Fibroblast of skin of right biceps (primary cell): ENCODE measurements around the gene PRR29.
"Not testable (repeated sequence)": the region's sequence is repeated elsewhere in the genome, so short reads cannot be mapped to it uniquely, and the experiment has no call there.

Experiments used
- DNase-seq: peaks from one replicate; pipeline ENCODE4 v3.0.0-alpha.2; 2013

The PRR29 gene

DNA sequence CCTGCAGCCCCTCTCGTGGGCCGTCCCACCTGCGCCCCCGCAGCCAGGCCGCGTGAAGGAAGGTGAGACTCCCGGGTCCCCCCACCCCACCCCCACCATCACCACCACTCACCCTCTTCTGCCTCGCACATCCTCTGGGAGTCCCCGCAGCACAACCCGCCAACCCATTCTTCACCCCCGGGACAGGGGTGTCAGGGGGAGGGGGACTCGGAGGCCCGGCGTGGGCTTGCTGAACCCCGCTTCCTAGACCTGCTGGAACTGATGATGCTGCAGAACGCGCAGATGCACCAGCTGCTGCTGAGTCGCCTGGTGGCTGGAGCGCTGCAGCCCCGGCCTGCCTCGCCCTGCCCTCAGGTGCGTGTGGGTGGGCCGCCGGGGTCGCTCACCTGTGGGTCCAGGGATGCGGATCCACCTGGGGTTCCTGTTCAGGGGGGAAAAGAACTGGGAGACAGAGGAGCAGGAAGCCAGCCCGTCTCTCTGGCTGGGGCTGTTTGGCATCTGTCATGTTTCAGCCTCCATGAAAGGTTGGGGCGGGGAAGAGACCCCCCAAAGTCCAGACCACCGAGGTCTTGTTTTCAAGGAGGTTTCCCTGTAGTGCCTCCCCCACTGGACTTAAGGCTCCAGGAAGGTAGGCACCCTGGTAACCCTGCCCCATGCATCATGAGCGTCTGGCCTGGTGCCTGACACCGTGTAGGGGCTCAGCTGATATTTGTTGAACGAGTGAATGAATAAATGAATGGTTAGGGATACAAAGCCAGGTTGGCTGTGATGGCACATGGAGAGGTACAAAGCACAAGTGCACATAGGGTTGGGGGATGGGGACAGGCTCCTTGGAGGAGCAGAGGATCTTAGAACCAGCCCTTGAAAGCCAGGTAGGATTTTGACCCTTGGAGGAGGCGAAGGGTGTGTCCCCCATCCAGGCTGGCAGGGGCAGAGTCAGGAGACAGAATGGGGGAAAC lies 849 bp downstream of the PRR29 start:
- no peak for DNase-seq

DNA sequence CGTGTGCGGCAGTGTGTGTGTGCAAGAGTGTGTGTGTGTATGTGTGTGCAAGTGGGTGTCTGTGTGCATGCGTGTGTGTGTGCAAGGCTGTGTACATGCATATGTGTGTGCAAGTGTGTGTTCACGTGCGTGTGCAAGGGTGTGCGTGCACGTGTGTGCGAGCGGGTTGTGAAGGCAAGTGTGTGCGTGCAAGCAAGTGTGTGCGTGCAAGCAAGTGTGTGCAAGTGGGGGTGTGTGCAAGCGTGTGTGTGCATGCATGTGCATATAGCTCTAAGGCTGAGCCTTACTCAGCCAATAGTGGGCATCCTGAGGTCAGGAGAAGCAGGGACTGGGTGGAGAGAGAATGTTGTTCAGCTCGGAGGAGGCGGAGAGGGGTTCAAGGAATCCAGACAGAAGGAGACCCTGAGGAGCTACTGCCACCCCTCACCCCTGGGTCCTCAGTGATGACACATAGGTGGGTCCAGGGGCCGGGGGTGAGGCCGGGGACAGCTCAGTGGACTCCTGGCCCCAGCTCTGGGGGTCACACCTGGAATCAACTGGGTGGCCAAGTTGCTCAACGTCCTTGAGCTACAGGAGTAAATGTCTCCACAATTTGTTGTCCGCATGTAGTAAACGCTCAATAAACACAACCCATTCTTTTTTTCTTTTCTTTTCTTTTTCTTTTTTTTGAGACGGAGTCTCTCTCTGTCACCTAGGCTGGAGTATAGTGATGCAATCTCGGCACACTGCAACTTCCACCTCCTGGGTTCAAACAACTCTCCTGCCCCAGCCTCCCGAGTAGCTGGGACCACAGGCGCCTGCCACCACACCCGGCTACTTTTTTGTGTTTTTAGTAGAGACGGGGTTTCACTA lies 1.8 kb downstream of the PRR29 start:
- DNase-seq: no peak

- DNase-seq: no peak
Measured at GRCh38 chr17:64001091-64001579, 3.0 kb downstream of the PRR29 start.

DNA sequence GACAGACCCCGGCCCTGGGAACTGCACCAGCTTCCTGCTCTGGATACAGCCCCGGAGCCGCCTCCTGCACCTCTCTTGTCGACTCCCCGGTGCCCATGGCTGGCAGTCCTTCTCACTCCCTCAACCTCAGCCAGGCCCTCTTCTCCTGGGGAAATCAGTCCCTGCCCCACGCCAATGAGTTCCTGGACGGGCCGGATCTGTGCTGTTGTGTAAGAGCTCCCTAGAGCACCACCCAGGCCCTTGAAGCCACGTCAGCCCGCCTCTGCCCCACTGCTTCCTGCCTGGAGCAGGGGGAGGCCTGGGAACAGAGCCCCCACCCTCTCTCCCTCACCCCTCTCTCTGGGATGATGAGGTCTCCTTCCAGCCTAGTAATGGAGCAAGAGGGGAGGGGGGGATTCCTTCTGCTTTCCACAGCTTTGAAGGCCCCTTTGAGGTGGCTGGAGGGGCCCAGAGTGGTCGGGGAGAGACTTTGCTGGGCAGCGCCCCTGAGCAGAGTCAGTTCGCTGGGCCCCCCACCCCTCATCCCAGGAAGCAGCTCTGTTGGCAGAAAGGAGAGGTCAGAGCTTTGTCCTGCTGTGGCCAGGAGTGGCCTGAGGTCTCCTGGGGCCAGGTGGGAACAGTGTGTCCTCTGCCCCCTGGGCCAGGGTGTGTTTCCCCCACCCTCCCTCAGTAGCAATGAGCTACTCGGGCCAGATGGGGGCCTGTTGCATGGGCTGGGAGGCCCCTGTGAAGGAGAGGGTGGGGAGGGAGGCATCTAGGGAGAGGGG lies 3.8 kb downstream of the PRR29 start:
- DNase-seq: no peak

- no peak for DNase-seq
Measured at GRCh38 chr17:64002658-64003525, 4.7 kb downstream of the PRR29 start.

- DNase-seq: no peak
Measured at GRCh38 chr17:64003526-64004121, 5.5 kb downstream of the PRR29 start.

DNA sequence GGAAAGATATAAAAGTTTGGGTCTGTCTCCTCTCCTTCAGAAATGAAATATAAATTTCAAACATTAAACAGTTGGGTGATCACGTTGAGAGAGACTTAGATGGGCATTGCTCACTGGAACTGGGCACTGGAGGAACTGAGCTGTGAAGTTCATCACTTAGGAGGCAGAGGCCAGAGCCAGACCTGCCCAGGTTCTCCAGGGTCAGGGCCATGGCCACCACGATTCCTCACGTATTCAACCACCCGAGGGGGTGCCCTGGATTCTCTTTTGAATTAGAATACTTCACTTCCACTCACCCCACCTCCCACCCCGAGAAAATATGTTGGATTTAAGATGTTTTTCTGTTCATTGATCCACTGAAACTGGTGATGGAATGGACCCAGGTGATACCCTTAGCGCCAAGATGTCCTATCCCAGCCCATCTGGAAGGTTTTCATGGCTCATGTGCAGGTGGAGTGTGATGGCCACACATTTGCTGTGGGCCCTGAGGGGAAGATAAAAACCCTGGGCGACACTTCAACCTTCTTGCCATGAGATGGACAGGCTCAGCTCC lies 6.1 kb downstream of the PRR29 start:
- no peak for DNase-seq

DNA sequence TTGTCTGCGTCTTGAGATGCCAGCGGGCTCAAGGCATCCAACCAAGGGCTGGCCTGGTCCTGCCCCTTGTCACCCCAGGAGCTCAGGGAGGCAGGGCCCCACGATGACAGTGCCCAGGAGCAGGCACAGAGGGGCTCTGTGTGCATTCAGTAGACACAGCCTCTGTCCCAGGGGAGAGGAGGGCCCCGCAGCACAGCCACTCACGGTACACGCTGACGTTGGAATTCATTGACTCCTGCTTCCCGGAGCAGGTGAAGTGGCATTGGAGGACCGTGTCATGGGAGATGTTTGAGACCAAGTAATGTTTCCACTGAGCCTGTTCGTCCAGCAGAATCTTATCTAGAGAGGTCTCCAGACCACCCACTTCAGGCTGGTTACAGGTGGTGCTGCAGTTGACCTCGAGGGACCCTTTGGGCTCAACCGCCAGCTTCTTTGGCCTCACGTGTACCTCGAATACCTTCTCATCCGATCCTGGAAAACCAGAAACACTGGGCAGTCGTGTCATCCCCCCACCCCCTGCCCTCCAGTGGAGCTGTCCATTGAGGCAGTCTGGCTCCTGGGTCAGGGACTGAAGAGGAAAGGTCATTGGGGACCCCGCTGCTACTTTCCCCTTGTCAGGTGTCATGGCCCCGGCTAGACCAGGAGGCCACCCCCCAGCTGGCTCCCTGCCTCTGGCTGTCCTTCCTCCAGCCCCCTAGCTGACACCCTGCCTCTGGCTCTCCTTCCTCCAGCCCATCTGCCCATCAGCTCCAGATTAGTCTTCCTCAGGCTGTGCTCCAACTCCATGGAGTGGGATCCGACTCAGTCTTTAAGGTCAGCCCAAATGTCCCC lies 7.0 kb downstream of the PRR29 start:
- DNase-seq: no peak

GRCh38 chr17:64005734-64006167 lies 7.6 kb downstream of the PRR29 start:
- DNase-seq: no peak

DNA sequence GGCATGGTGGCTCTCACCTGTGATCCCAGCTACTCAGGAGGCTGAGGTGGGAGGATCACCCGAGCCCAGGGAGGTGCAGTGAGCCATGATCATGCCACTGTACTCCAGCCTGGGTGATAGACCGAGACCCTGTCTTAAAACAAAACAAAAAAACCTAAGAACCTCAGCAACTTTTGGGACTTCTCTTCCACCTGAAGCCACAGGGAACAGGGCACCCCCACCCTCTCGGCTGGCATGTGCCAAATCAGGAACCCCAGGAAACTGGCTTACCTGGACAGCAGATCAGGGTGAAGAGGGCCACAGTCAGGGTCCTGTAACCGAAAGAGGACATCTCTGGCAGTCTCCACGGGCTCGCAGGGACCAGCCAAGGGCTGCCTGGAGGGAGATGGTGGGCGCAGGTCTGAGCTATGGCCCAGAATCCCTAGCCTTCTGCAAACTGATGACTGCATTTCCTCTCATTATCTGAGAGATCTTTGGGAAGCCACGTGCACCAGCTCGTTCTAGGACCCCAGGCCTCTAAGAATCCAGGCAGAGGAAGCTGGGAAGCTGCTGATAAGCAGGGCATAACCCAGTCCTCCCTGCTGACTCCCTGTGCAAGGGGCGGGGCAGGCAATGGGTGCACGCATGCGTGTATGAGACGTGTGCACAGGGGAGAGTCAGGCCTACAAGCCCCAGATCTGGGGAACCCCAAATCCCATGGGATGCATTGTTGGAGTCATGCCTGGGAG lies 8.4 kb downstream of the PRR29 start:
- no peak for DNase-seq

- DNase-seq: not testable (repeated sequence)
Measured at GRCh38 chr17:64007089-64007837, 9.1 kb downstream of the PRR29 start.

- DNase-seq: no peak
Measured at GRCh38 chr17:64007838-64008282, 9.7 kb downstream of the PRR29 start.

DNA sequence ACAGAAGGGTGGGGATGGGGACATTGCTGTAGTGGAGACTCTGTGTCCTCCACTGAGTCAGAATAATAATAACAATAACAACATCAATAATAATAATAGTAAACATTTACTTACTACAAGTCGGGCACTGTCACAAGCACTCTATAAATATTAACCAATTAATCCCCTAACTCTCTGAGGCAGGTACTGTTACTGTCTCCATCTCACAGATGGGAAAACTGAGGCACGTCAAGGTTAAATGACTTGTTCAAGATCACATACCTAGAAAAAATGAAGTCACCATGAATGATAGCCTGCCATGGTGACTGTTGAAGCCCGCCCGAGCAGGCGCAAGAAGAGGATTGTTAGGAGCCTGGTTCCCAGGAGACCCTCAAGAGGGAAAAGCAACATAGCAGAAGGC lies 10.2 kb downstream of the PRR29 start:
- no peak for DNase-seq

GRCh38 chr17:64008830-64009229 lies 10.7 kb downstream of the PRR29 start:
- DNase-seq: no peak

DNA sequence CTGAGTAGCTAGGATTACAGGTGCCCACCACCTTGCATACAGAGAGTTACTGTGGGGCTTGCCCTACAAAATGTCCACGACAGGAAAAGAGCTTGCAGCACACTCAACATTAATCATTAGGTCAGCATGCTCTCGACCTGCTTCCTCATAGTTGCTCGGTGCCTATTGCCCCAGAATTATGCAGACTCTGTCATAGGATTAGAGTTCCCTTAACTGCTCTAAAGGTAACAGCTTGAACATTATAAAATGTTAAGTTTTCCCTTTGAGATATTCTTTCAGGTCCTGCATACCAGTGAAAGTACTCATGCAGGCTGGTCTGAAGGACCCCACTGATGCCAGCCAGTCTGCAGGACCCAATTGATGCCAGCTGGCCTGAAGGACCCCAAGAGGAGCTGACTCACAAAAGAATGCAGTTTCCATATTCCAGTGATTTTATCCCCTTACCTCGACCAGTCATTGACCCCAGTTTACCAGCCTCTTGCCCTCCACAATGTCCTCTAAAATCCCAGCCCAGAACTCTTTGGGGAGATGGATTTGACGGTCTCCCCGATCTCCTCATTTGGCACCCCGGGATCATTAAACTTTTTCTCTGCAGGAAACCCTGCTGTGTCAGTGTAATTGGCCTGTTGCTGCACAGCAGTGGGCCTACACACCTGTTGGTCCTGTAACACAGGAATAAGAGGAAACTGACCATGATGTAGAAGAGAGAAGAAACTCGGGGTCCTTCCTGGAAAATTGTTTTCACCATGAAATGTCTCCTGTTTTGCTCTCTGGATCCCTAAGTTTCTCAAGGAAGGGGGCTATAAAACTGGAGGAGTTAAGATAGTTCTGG lies 11.6 kb downstream of the PRR29 start:
- no peak for DNase-seq

DNA sequence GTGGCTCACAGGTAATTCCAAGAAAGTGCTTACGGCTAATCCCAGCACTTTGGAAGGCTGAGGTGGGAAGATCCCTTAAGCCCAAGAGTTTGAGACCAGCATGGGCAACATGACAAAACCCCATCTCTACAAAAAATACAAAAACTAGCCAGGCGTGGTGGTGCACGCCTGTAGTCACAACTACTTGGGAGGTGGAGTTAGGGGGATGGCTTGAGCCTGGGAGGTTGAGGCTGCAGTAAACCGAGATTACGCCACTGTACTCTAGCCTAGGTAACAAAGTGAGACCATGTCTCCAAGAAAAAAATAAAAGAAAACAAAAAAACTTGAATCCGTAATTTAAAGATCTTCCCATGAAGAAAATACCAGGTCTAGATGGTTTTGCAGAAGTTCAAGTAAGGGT lies 17.3 kb downstream of the PRR29 start:
- DNase-seq: no peak

- DNase-seq: no peak
Measured at GRCh38 chr17:64016231-64016784, 18.2 kb downstream of the PRR29 start.
